Hepatocyte (in vitro differentiated cells): ENCODE results near the gene MPP3.

Experiments used
- CTCF ChIP-seq: fragments of 200-600 bp; sonication (generic); IDR thresholded peaks from 2 replicates; pipeline ENCODE4 v1.5.1; 2016; ENCODE audit warnings: antibody characterized with exemption, mild to moderate bottlenecking; ENCODE audit not compliant: poor library complexity
- EZH2 ChIP-seq: fragments of 200-600 bp; sonication (generic); IDR thresholded peaks from 2 replicates; pipeline ENCODE4 v1.6.1; 2016; ENCODE audit warnings: antibody characterized with exemption, mild to moderate bottlenecking, borderline replicate concordance
- EZH2phosphoT487 ChIP-seq: fragments of 200-600 bp; sonication (generic); IDR thresholded peaks from one replicate; pipeline ENCODE4 v1.6.1; 2018; ENCODE audit warnings: antibody characterized with exemption, mild to moderate bottlenecking, low read depth, moderate library complexity; ENCODE audit not compliant: unreplicated experiment, severe bottlenecking

DNA sequence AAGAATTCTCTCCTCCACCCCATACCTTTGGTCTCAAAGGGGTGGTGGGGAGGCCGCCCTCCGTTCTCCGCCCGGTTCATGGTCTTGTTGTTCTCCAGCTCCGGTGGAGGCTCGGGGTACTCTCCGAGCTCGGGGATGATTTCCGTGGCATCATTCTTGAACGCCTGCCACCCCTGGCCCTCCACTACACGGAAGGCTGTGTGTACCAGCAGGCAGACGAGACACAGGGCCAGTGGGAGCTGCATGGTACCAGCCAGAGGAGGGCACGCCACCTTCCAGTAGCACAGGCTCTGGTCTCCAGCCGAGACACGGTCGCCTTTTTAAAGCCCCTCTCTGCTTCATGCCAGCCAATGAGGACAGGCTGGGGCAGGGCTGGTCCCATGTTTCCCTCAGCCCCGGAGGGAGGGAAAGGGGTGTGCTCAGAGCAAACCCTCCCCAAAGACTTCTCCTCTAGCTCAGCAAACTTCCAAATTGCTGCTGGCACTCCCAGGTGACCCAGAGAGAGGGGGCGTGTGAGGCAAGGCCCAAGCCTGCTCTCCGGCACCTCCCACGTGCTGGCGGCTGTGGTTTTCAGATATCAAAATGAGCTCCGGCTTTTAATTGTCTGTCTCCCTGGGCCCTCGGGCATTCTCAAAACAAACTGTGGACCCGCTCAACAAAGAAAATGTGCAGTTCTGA is 74.3 kb downstream of the MPP3 start, which contains the start of gene SOST:
- no peak for TF ChIP-seq CTCF
- TF ChIP-seq EZH2: no peak
- TF ChIP-seq EZH2phosphoT487: no peak
